HCT116 (cell line): ENCODE data around the gene AP3S1. TPM values are rescaled to one million over a fixed set of nuclear protein-coding genes. Genes with fewer than 3 reads are reported as not detected.

Experiments
- ATAC-seq: fragments of 200-7000 bp; cut with Tn5 transposase; 2 replicates; pipeline ENCODE4 v1.9.1; 2020; ENCODE audit warnings: mild to moderate bottlenecking, moderate library complexity
- BruUV-seq: library from RNA; stranded (reverse); fragments of 400-500 nt; replicated peaks from 2 replicates; lab custom pipeline; 2021; lab: Mats Ljungman, UMichigan
- CTCF ChIA-PET: fragments of 300-600 bp; sonication (Branson Sonifier 250); formaldehyde crosslinking; loops from one replicate; lab custom pipeline; 2021; ENCODE audit warnings: antibody characterized with exemption; lab: Charles Lee
- POLR2A ChIA-PET: fragments of 300-600, 350-600 bp; sonication (Branson Sonifier 250); formaldehyde crosslinking; loops from one replicate; lab custom pipeline; 2021; ENCODE audit warnings: antibody characterized with exemption; lab: Charles Lee
- RAD21 ChIA-PET, 2 experiments: fragments of 300-600 bp; sonication (Branson Sonifier 250); formaldehyde crosslinking; loops; one replicate each; lab custom pipeline; 2023; ENCODE audit warnings: low total read pairs in 2 of 2; ENCODE audit not compliant: uncharacterized antibody in 2 of 2, unreplicated experiment in 2 of 2, low non-redundant PET in 1 of 2; lab: Charles Lee
- DNase-seq: peaks from one replicate; pipeline ENCODE4 v3.0.0-alpha.2; 2010; ENCODE audit warnings: low read depth, low spot score
- H2AFZ ChIP-seq: fragments of 200-600 bp; shearing (Covaris generic), sonication (generic); 2 replicates; pipeline ENCODE4 v1.6.1; 2017; ENCODE audit warnings: low read depth, mixed run types, mixed read lengths, antibody characterized with exemption, low read length; ENCODE audit not compliant: poor library complexity, severe bottlenecking
- H3K27ac ChIP-seq: 2 replicates; pipeline ENCODE4 v1.5.1; 2012; ENCODE audit warnings: low read depth, low read length
- H3K27me3 ChIP-seq: fragments of 200-600 bp; sonication (generic); 2 replicates; pipeline ENCODE4 v1.6.1; 2016; ENCODE audit warnings: mixed run types, low read length, mixed read lengths; ENCODE audit not compliant: insufficient read depth
- H3K36me3 ChIP-seq, 2 experiments: fragments of 200-500 bp in 1 of 2; fragments of 200-600 bp in 1 of 2; sonication (Bioruptor generic) in 1 of 2; sonication (generic) in 1 of 2; 2 replicates each; pipeline versions ENCODE4 v1.5.1 to v1.6.1; 2014 to 2016; ENCODE audit warnings: low read length in 2 of 2, inconsistent platforms in 1 of 2, mixed read lengths in 1 of 2, mixed run types in 1 of 2; ENCODE audit not compliant: insufficient read depth in 2 of 2, control insufficient read depth in 1 of 2
- H3K4me1 ChIP-seq, 2 experiments: fragments of 200-600 bp in 1 of 2; sonication (generic) in 1 of 2; 2 replicates each; pipeline versions ENCODE4 v1.5.1 to v1.6.1; 2012 to 2017; ENCODE audit warnings: low read length in 2 of 2, inconsistent platforms in 1 of 2, mild to moderate bottlenecking in 1 of 2, mixed read lengths in 1 of 2, mixed run types in 1 of 2, moderate library complexity in 1 of 2; ENCODE audit not compliant: insufficient read depth in 2 of 2, control insufficient read depth in 1 of 2
- H3K4me2 ChIP-seq: fragments of 200-600 bp; sonication (generic); 2 replicates; pipeline ENCODE4 v1.6.1; 2017; ENCODE audit warnings: mixed run types, low read length, mixed read lengths
- H3K4me3 ChIP-seq, 2 experiments: fragments of 200-600 bp in 1 of 2; sonication (generic) in 1 of 2; replicated peaks in 1 of 2; 2 replicates each; pipeline ENCODE4 v1.5.1; 2011 to 2016; ENCODE audit warnings: low read length in 2 of 2, control low read depth in 1 of 2, low read depth in 1 of 2, mild to moderate bottlenecking in 1 of 2, mixed read lengths in 1 of 2, mixed run types in 1 of 2
- H3K79me2 ChIP-seq: fragments of 200-600 bp; sonication (generic); 2 replicates; pipeline ENCODE4 v1.6.1; 2017; ENCODE audit warnings: mild to moderate bottlenecking, mixed run types, low read length, moderate library complexity, mixed read lengths; ENCODE audit not compliant: insufficient read depth
- H3K9ac ChIP-seq: fragments of 200-600 bp; sonication (generic); 2 replicates; pipeline ENCODE4 v1.6.1; 2016; ENCODE audit warnings: low read length, mixed read lengths
- H3K9me2 ChIP-seq: fragments of 200-600 bp; sonication (generic), shearing (Covaris generic); 2 replicates; pipeline ENCODE4 v1.6.1; 2017; ENCODE audit warnings: mixed run types, mild to moderate bottlenecking, moderate library complexity; ENCODE audit not compliant: insufficient read depth
- H3K9me3 ChIP-seq, 2 experiments: fragments of 200-500 bp in 1 of 2; fragments of 200-600 bp in 1 of 2; sonication (Bioruptor generic) in 1 of 2; sonication (generic) in 1 of 2; 2 replicates each; pipeline ENCODE4 v1.6.1; 2014 to 2017; ENCODE audit warnings: low read length in 2 of 2, mixed read lengths in 2 of 2, inconsistent platforms in 1 of 2, low read depth in 1 of 2, mild to moderate bottlenecking in 1 of 2, mixed run types in 1 of 2, moderate library complexity in 1 of 2; ENCODE audit not compliant: control insufficient read depth in 1 of 2, insufficient read depth in 1 of 2
- H4K20me1 ChIP-seq: fragments of 200-600 bp; sonication (generic), shearing (Covaris generic); 2 replicates; pipeline ENCODE4 v1.6.1; 2017; ENCODE audit warnings: mixed run types, mild to moderate bottlenecking, moderate library complexity; ENCODE audit not compliant: insufficient read depth
- CBX3 ChIP-seq: IDR thresholded peaks from 2 replicates; pipeline ENCODE4 v1.6.1; 2012; ENCODE audit warnings: low read depth
- CEBPB ChIP-seq: IDR thresholded peaks from 2 replicates; pipeline ENCODE4 v1.6.1; 2012; ENCODE audit warnings: low read depth
- ELF1 ChIP-seq: IDR thresholded peaks from 2 replicates; pipeline ENCODE4 v1.6.1; 2012; ENCODE audit warnings: low read depth, borderline replicate concordance
- EZH2 ChIP-seq: fragments of 200-600 bp; sonication (generic); IDR thresholded peaks from 2 replicates; pipeline ENCODE4 v1.6.1; 2017; ENCODE audit warnings: antibody characterized with exemption, mixed run types
- EZH2phosphoT487 ChIP-seq: fragments of 200-600 bp; IDR thresholded peaks from 2 replicates; pipeline ENCODE4 v1.6.1; 2018; ENCODE audit warnings: antibody characterized with exemption, borderline replicate concordance
- JUND ChIP-seq: IDR thresholded peaks from 2 replicates; pipeline ENCODE4 v1.6.1; 2012
- POLR2A ChIP-seq: IDR thresholded peaks from 2 replicates; pipeline ENCODE4 v1.7.0; 2011; ENCODE audit warnings: borderline replicate concordance; ENCODE audit not compliant: insufficient read depth, insufficient read length; ENCODE audit errors: extremely low read depth
- POLR2AphosphoS5 ChIP-seq: IDR thresholded peaks from 2 replicates; pipeline ENCODE4 v1.6.1; 2011; ENCODE audit warnings: mild to moderate bottlenecking, low read depth, low read length, moderate library complexity
- RAD21 ChIP-seq: IDR thresholded peaks from 2 replicates; pipeline ENCODE4 v1.6.1; 2012; ENCODE audit warnings: low read depth, mild to moderate bottlenecking
- SIN3A ChIP-seq: IDR thresholded peaks from 2 replicates; pipeline ENCODE4 v1.6.1; 2012; ENCODE audit warnings: low read depth
- SP1 ChIP-seq: IDR thresholded peaks from 2 replicates; pipeline ENCODE4 v1.6.1; 2012; ENCODE audit warnings: low read depth
- TCF7L2 ChIP-seq: IDR thresholded peaks from 2 replicates; pipeline ENCODE4 v1.7.0; 2011; ENCODE audit warnings: borderline replicate concordance, inconsistent platforms; ENCODE audit not compliant: insufficient read depth, insufficient read length; ENCODE audit errors: extremely low read depth
- YY1 ChIP-seq: IDR thresholded peaks from 2 replicates; pipeline ENCODE4 v1.6.1; 2011; ENCODE audit warnings: low read length, low read depth, moderate library complexity, mild to moderate bottlenecking; ENCODE audit not compliant: insufficient replicate concordance; ENCODE audit errors: extremely low read depth
- ZNF274 ChIP-seq: fragments of 200-500 bp; sonication (Bioruptor generic); IDR thresholded peaks from 2 replicates; pipeline ENCODE4 v1.6.1; 2014; ENCODE audit warnings: mild to moderate bottlenecking, low read depth, low read length, inconsistent platforms
- intact Hi-C: fragments of 100-400 bp; cut with micrococcal nuclease; formaldehyde crosslinking; loops from 2 replicates; pipeline ENCODE4 v1.10.0; 2022
- total RNA-seq: library from RNA; stranded (reverse); gene quantifications from one replicate; pipeline ENCODE4 v1.2.1, GENCODE V29; 2021; ENCODE audit not compliant: unreplicated experiment
- TF ChIP-seq, protein P1 (sequence below): IDR thresholded peaks from 2 replicates; pipeline ENCODE4 v1.6.1; 2012
- TF ChIP-seq, protein P2 (sequence below), 3 experiments: fragments of 200-600 bp in 1 of 3; sonication (generic) in 1 of 3; IDR thresholded peaks in 2 of 3; conservative IDR thresholded peaks in 1 of 3; 2 replicates each; pipeline ENCODE4 v1.5.1; 2012 to 2017; ENCODE audit warnings: low read depth in 2 of 3, low read length in 2 of 3, antibody characterized with exemption in 1 of 3, borderline replicate concordance in 1 of 3, control low read depth in 1 of 3, mild to moderate bottlenecking in 1 of 3, mixed read lengths in 1 of 3, mixed run types in 1 of 3, moderate library complexity in 1 of 3; ENCODE audit not compliant: insufficient read depth in 1 of 3
- TF ChIP-seq, protein P3 (sequence below): IDR thresholded peaks from 2 replicates; pipeline ENCODE4 v1.6.1; 2012
- TF ChIP-seq, protein P4 (sequence below): IDR thresholded peaks from 2 replicates; pipeline ENCODE4 v1.6.1; 2011; ENCODE audit warnings: mild to moderate bottlenecking, low read length, moderate library complexity; ENCODE audit not compliant: insufficient replicate concordance; ENCODE audit errors: extremely low read depth
- TF ChIP-seq, protein P5 (sequence below): IDR thresholded peaks from 2 replicates; pipeline ENCODE4 v1.6.1; 2012; ENCODE audit warnings: low read depth

AP3S1 gene
- total RNA-seq, 1 experiment from 2014 or later: 432 TPM

DNA sequence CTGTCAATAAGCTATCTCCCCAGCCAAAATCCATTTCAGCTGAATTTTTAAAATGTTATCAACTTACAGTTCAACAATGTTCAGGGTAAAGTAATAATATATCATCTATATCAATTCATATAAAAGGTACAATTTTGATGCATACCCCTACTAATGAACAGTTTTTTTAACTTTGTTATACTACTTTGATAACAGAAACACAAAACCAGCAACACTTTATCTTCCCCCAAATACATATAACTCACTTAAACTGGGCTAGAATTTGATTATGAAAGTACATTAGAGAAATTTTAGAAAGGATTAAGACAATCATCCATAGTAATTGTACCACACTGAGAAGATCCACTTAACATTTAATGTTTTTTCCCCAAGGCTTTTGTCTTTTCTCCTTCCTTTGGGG lies 30.3 kb upstream of the AP3S1 start:
- TF ChIP-seq SP1 (no peak), JUND (no peak), ZNF274 (no peak), CEBPB (no peak), RAD21 (no peak), CBX3 (no peak), SIN3A (no peak), ELF1 (no peak), POLR2A (no peak), TCF7L2 (no peak), EZH2 (no peak), YY1 (no peak), EZH2phosphoT487 (no peak), POLR2AphosphoS5 (no peak)
- TF ChIP-seq, protein P1, sequence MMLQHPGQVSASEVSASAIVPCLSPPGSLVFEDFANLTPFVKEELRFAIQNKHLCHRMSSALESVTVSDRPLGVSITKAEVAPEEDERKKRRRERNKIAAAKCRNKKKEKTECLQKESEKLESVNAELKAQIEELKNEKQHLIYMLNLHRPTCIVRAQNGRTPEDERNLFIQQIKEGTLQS: no peak
- TF ChIP-seq, protein P2, sequence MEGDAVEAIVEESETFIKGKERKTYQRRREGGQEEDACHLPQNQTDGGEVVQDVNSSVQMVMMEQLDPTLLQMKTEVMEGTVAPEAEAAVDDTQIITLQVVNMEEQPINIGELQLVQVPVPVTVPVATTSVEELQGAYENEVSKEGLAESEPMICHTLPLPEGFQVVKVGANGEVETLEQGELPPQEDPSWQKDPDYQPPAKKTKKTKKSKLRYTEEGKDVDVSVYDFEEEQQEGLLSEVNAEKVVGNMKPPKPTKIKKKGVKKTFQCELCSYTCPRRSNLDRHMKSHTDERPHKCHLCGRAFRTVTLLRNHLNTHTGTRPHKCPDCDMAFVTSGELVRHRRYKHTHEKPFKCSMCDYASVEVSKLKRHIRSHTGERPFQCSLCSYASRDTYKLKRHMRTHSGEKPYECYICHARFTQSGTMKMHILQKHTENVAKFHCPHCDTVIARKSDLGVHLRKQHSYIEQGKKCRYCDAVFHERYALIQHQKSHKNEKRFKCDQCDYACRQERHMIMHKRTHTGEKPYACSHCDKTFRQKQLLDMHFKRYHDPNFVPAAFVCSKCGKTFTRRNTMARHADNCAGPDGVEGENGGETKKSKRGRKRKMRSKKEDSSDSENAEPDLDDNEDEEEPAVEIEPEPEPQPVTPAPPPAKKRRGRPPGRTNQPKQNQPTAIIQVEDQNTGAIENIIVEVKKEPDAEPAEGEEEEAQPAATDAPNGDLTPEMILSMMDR (IDR thresholded peaks at IDR 0.05 in 2 of 3, conservative IDR thresholded peaks at IDR 0.05 in 1 of 3; ENCODE audit: borderline replicate concordance in 1 of 3, insufficient read depth in 1 of 3, low read depth in 2 of 3, low read length in 2 of 3): no peak
- TF ChIP-seq, protein P3, sequence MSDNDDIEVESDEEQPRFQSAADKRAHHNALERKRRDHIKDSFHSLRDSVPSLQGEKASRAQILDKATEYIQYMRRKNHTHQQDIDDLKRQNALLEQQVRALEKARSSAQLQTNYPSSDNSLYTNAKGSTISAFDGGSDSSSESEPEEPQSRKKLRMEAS: no peak
- TF ChIP-seq, protein P4, sequence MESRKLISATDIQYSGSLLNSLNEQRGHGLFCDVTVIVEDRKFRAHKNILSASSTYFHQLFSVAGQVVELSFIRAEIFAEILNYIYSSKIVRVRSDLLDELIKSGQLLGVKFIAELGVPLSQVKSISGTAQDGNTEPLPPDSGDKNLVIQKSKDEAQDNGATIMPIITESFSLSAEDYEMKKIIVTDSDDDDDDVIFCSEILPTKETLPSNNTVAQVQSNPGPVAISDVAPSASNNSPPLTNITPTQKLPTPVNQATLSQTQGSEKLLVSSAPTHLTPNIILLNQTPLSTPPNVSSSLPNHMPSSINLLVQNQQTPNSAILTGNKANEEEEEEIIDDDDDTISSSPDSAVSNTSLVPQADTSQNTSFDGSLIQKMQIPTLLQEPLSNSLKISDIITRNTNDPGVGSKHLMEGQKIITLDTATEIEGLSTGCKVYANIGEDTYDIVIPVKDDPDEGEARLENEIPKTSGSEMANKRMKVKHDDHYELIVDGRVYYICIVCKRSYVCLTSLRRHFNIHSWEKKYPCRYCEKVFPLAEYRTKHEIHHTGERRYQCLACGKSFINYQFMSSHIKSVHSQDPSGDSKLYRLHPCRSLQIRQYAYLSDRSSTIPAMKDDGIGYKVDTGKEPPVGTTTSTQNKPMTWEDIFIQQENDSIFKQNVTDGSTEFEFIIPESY: no peak
- TF ChIP-seq, protein P5, sequence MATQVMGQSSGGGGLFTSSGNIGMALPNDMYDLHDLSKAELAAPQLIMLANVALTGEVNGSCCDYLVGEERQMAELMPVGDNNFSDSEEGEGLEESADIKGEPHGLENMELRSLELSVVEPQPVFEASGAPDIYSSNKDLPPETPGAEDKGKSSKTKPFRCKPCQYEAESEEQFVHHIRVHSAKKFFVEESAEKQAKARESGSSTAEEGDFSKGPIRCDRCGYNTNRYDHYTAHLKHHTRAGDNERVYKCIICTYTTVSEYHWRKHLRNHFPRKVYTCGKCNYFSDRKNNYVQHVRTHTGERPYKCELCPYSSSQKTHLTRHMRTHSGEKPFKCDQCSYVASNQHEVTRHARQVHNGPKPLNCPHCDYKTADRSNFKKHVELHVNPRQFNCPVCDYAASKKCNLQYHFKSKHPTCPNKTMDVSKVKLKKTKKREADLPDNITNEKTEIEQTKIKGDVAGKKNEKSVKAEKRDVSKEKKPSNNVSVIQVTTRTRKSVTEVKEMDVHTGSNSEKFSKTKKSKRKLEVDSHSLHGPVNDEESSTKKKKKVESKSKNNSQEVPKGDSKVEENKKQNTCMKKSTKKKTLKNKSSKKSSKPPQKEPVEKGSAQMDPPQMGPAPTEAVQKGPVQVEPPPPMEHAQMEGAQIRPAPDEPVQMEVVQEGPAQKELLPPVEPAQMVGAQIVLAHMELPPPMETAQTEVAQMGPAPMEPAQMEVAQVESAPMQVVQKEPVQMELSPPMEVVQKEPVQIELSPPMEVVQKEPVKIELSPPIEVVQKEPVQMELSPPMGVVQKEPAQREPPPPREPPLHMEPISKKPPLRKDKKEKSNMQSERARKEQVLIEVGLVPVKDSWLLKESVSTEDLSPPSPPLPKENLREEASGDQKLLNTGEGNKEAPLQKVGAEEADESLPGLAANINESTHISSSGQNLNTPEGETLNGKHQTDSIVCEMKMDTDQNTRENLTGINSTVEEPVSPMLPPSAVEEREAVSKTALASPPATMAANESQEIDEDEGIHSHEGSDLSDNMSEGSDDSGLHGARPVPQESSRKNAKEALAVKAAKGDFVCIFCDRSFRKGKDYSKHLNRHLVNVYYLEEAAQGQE: no peak
- ChIA-PET RAD21 (no interaction called here), POLR2A (no interaction called here), CTCF (no interaction called here)
- Histone ChIP-seq H3K9me3 (no peaks in the 10 kb centered on the region), H4K20me1 (no peaks in the 10 kb centered on the region), H3K4me2 (no peak overlapping the region), H2AFZ (no peak overlapping the region), H3K27me3 (no peaks in the 10 kb centered on the region), H3K4me1 (peaks cover 0 to 13% of the 10 kb centered on the region in 2 experiments; a peak in 2 of 4 replicates), H3K9ac (no peak overlapping the region), H3K9me2 (no peaks in the 10 kb centered on the region), H3K36me3 (no peaks in the 10 kb centered on the region), H3K4me3 (no peak overlapping the region), H3K27ac (no peak overlapping the region), H3K79me2 (no peaks in the 10 kb centered on the region)
- no peak for DNase-seq
- BruUV-seq: no TSS peak
- ATAC-seq: no peak
- intact Hi-C loops: no loop called here
